Lung (tissue), 12 donors: ENCODE results near the gene LGALS3. TPM values are rescaled to one million over a fixed set of nuclear protein-coding genes. Genes with fewer than 3 reads are reported as not detected.

Source experiments
- ATAC-seq: fragments of 200-7000 bp; cut with Tn5 transposase; one replicate; pipeline ENCODE4 v1.9.1; 2020; ENCODE audit warnings: moderate number of reproducible peaks; ENCODE audit not compliant: insufficient read depth, low FRiP score
- DNase-seq, 3 donors: peaks; one replicate each; pipeline ENCODE4 v3.0.0-alpha.2; 2013 to 2017
- H3K27ac ChIP-seq, 2 donors: one replicate each; pipeline ENCODE4 v1.5.1; 2013; ENCODE audit warnings: mild to moderate bottlenecking in 2 of 2, moderate library complexity in 2 of 2, control low read depth in 1 of 2, inconsistent platforms in 1 of 2, low read depth in 1 of 2, low read length in 1 of 2
- H3K27me3 ChIP-seq, 3 donors: one replicate each; pipeline ENCODE4 v1.5.1; 2013; ENCODE audit warnings: low read length in 2 of 3; ENCODE audit not compliant: control insufficient read depth in 3 of 3, insufficient read depth in 3 of 3
- H3K36me3 ChIP-seq, 4 donors: one replicate each; pipeline ENCODE4 v1.5.1; 2013; ENCODE audit warnings: low read length in 4 of 4, mild to moderate bottlenecking in 1 of 4, moderate library complexity in 1 of 4; ENCODE audit not compliant: control insufficient read depth in 4 of 4, insufficient read depth in 4 of 4
- H3K4me1 ChIP-seq, 5 donors: one replicate each; pipeline ENCODE4 v1.5.1; 2013; ENCODE audit warnings: low read length in 5 of 5, mild to moderate bottlenecking in 2 of 5, moderate library complexity in 1 of 5; ENCODE audit not compliant: control insufficient read depth in 5 of 5, insufficient read depth in 5 of 5
- H3K4me3 ChIP-seq: one replicate; pipeline ENCODE4 v1.5.1; 2013; ENCODE audit warnings: mild to moderate bottlenecking, control low read depth, moderate library complexity
- H3K9ac ChIP-seq, 2 donors: one replicate each; pipeline ENCODE4 v1.5.1; 2013; ENCODE audit warnings: low read length in 2 of 2, control low read depth in 1 of 2; ENCODE audit not compliant: insufficient read depth in 1 of 2
- H3K9me3 ChIP-seq, 4 donors: one replicate each; pipeline ENCODE4 v1.5.1; 2013; ENCODE audit warnings: low read length in 3 of 4, mild to moderate bottlenecking in 1 of 4, moderate library complexity in 1 of 4; ENCODE audit not compliant: control insufficient read depth in 4 of 4, insufficient read depth in 3 of 4
- CTCF ChIP-seq: IDR thresholded peaks from 2 replicates; pipeline ENCODE4 v1.5.1; 2012; ENCODE audit warnings: mild to moderate bottlenecking; ENCODE audit errors: control extremely low read depth, extremely low read depth
- WGBS, 2 donors: extraction: QIAGEN DNeasy Blood & Tissue Kit; methylation state at CpG; one replicate each; pipeline ENCODE4 v1.1.7; 2013; 5-methylcytosine and 5-hydroxymethylcytosine counted together
- polyA plus RNA-seq, 2 donors: library from polyadenylated mRNA; stranded (reverse); fragments of 200-250 nt; gene quantifications; one replicate each; pipeline ENCODE4 v1.2.1, GENCODE V29; 2013
- total RNA-seq, 2 donors: library from RNA; depleted of rRNA in 1 of 2; stranded (reverse); fragments of >200 nt in 1 of 2; gene quantifications; one replicate each; pipeline ENCODE4 v1.2.1, GENCODE V29; 2014 to 2021
- donor health status: control.
- donor health status: control.
- donor health status: Bipolar disorder and iron deficiency.
- donor health status: healthy.
- donor health status: DM: yes; HTN: yes; CAD: no.

The LGALS3 gene
- total and polyA plus RNA-seq, 4 donors = 166 to 875 (median 443) TPM

GRCh38 chr14:55125403-55125802, 3.6 kb upstream of the LGALS3 start:
- no peak for DNase-seq
- Histone ChIP-seq H3K4me3 (no peak overlapping the region), H3K27ac (peak overlapping the region; percentile 56 to 63), H3K9ac (no peak overlapping the region), H3K9me3 (no peaks in the 10 kb centered on the region), H3K4me1 (peaks cover 10 to 29% (median 18%) of the 10 kb centered on the region in 5 donors), H3K27me3 (no peaks in the 10 kb centered on the region), H3K36me3 (no peaks in the 10 kb centered on the region)
- no peak for ATAC-seq
- WGBS, 2 donors = 42 to 57% methylated on average over 3 of the region's 3 CpGs
- TF ChIP-seq CTCF = no peak

- no peak for TF ChIP-seq CTCF
- ATAC-seq (no peak), DNase-seq (peak in 1 of 3 donors; percentile 43)
- Histone ChIP-seq H3K9ac (no peak overlapping the region), H3K9me3 (no peaks in the 10 kb centered on the region), H3K4me1 (peaks cover 10 to 30% (median 17%) of the 10 kb centered on the region in 5 donors), H3K4me3 (no peak overlapping the region), H3K27me3 (no peaks in the 10 kb centered on the region), H3K27ac (peak overlapping the region; percentile 26 to 56), H3K36me3 (no peaks in the 10 kb centered on the region)
- 64 to 73% methylated on average over 3 of the region's 3 CpGs for WGBS, 2 donors
These were observed 3.0 kb upstream of the LGALS3 start for GRCh38 chr14:55126034-55126433.

- H3K9me3 ChIP-seq = no peaks in the 10 kb centered on the region
- H3K27ac ChIP-seq = peak overlapping the region in 1 of 2 donors; percentile 65
- DNase-seq (no peak), ATAC-seq (no peak)
- H3K4me3 ChIP-seq = no peak overlapping the region
- TF ChIP-seq CTCF = no peak
- no peaks in the 10 kb centered on the region for H3K36me3 ChIP-seq
- WGBS, 2 donors = 56 to 76% methylated on average over 5 of the region's 5 CpGs
- no peak overlapping the region for H3K9ac ChIP-seq
- no peaks in the 10 kb centered on the region for H3K27me3 ChIP-seq
- H3K4me1 ChIP-seq = peaks cover 10 to 28% (median 20%) of the 10 kb centered on the region in 5 donors
These were observed 2.1 kb upstream of the LGALS3 start for GRCh38 chr14:55126932-55127459.

GRCh38 chr14:55127460-55127951, 1.5 kb upstream of the LGALS3 start:
- TF ChIP-seq CTCF = no peak
- WGBS, 2 donors = 51 to 57% methylated on average over 2 of the region's 2 CpGs
- H3K9ac ChIP-seq = no peak overlapping the region
- DNase-seq (no peak), ATAC-seq (no peak)
- H3K4me1 ChIP-seq = peaks cover 8 to 23% (median 18%) of the 10 kb centered on the region in 5 donors
- H3K9me3 ChIP-seq = no peaks in the 10 kb centered on the region
- no peaks in the 10 kb centered on the region for H3K27me3 ChIP-seq
- H3K4me3 ChIP-seq = no peak overlapping the region
- no peaks in the 10 kb centered on the region for H3K36me3 ChIP-seq
- H3K27ac ChIP-seq = no peak overlapping the region
